ENCODE measurements around the gene CKAP4. TPM values are rescaled to one million over a fixed set of nuclear protein-coding genes. Genes with fewer than 3 reads are reported as not detected.

The CKAP4 gene
- total RNA-seq, 1 donor from 2014 or later, result 20.3 TPM

- no peak for DNase-seq
These were observed 53.5 kb downstream of the CKAP4 start for GRCh38 chr12:106194351-106194750.

GRCh38 chr12:106193394-106194215 is 54.2 kb downstream of the CKAP4 start:
- no peak for DNase-seq

GRCh38 chr12:106192659-106193393 is 55.0 kb downstream of the CKAP4 start:
- no peak for DNase-seq

GRCh38 chr12:106190581-106190980 is 57.2 kb downstream of the CKAP4 start:
- DNase-seq, result no peak

GRCh38 chr12:106189341-106189740 is 58.5 kb downstream of the CKAP4 start:
- DNase-seq, result no peak

- DNase-seq, result no peak
These were observed 59.6 kb downstream of the CKAP4 start for GRCh38 chr12:106188256-106188655.

Small RNA genes within 50 kb of the gene (small RNA-seq; reads per million reads assigned to genes)
- not detected for gene RNU7-94P

Other genes with a start within 250 kb of the CKAP4 start
- 40.6 TPM for gene NUAK1, start 109.1 kb downstream of the CKAP4 start, total RNA-seq
- gene TCP11L2, start 54.7 kb upstream of the CKAP4 start, total RNA-seq, result 39.8 TPM
- gene POLR3B, start 109.7 kb upstream of the CKAP4 start, total RNA-seq, result 12.6 TPM

Measured in occipital lobe (tissue), 3 donors.